TTC549 (cell line): ENCODE measurements around the gene PDLIM1.
"Not testable (repeated sequence)": the region's sequence is repeated elsewhere in the genome, so short reads cannot be mapped to it uniquely, and the experiment has no call there.

ENCODE experiments used
- FAIRE-seq: peaks from 2 replicates; lab custom pipeline; 2012; peaks lifted over from hg19 to GRCh38; lab: Jason Lieb, UNC

The PDLIM1 gene

DNA sequence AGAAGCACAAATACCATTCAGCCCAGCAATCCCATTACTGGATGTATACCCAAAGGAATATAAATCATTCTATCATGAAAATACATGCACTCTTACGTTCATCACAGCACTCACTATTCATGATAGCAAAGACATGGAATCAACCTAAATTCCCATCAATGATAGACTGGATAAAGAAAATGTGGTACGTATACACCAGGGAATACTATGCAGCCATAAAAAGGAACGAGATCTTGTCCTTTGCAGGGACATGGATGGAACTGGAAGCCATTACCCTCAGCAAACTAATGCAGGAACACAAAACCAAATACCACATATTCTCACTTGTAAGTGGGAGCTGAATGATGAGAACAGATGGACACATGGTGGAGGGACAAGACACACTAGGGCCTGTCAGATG lies 50.7 kb downstream of the PDLIM1 start:
- not testable (repeated sequence) for FAIRE-seq

DNA sequence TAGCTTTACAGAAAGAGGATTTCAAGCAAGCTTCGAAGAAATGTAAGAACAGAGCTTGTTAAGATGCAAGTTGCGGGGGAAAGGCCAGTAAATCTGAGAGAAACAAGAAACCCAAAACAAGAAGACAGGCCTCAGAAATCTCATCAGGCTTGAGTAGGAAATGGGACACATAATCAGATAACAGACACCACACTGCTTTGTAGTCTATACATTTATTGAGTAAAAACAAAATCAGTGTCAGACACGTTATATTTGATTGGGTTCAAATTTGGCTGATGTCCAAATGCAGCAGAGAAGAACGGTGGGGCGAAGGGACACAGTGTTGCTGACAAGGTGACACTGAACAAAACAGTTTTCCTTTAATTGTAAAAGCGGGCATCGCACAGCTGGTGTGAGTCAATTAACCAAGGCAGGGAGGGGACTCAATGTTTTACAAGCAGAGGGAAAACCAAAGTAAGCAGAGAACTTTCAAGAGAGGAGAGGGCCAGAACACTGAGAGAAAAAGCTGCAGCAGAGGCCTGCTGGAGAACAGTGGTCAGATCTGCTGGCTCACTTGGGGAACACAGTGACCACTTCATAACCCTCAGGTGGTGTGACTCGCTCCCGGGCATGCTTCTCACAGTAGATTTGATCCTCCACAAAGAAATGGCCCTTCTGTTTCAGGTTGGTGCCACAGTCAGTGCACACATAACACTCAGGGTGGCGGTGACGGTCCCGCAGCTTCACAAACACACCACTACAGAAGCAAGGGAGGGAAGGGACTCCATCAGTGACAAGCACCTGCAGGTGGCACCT lies 53.2 kb downstream of the PDLIM1 start:
- no peak for FAIRE-seq

DNA sequence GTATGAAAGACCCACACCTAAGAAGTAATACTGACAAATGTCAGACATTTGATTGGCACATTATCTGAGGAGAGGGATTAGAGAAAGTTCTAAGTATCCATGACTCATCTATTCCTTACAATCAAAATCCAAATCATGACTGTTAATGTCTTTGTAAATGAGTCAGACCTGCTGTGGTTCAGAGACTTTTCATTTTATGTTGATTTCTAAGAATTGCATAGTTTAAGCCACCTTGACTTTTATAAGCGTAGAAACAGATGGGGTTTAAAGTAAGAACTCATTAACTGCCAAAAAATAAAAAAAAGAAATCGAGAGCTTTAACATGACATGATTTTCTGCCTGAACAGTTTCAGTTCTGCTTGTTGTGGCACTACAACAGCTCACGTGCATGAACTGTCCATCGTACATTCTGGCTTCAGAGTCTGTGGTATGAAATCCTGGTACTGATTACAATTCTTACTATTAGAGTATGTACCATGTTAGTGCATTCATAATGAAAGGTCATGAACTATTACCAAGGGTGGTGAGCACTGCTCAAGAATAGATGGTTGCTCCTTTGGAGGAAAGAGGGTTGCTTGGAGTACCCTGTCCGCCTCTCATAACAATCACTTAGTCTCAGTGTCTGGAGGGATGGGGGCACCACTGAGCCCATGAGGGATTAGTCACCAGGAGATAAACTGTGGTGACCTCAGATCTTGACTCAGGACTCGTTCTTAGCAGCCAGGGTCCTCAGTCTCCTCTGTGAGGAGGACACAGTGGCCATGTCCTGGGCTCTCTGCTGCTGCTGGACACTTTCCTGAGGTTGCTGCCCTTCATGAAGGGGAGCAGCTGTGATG lies 54.5 kb downstream of the PDLIM1 start:
- no peak for FAIRE-seq

DNA sequence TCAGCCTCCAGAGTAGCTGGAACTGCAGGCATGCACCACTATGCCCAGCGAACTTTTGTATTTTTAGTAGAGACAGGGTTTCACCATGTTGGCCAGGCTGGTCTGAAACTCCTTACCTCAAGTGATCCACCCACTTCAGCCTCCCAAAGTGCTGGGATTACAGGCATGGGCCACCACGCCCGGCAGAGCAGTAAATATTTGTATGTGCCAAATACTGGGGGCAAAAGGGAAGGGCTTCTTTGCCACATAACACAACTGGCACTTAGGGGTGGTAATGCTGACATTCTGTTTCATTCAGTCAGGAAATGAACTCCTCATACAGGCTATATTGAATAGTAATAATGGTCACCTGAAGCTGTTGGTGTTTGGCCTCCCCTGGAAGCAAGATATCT lies 55.1 kb downstream of the PDLIM1 start:
- no peak for FAIRE-seq

DNA sequence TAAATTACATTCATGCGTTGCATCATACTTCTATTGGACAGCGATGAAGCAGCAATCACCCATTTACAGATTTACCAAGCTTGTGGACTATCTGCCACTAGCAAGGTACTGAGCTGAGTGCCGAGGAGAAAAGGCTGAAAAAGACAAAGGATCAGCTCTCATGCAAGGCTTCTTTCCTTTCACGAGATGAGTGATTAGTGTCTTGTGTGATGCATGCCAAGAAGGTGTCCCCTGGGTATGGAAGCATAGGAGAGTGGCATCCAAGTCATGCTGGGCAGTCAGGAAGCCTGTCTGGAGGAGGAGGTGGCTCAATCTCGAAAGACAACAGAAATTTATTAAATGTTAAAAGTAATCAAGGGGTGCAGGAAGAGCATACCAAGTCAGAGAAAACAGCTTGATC lies 55.9 kb downstream of the PDLIM1 start:
- no peak for FAIRE-seq

DNA sequence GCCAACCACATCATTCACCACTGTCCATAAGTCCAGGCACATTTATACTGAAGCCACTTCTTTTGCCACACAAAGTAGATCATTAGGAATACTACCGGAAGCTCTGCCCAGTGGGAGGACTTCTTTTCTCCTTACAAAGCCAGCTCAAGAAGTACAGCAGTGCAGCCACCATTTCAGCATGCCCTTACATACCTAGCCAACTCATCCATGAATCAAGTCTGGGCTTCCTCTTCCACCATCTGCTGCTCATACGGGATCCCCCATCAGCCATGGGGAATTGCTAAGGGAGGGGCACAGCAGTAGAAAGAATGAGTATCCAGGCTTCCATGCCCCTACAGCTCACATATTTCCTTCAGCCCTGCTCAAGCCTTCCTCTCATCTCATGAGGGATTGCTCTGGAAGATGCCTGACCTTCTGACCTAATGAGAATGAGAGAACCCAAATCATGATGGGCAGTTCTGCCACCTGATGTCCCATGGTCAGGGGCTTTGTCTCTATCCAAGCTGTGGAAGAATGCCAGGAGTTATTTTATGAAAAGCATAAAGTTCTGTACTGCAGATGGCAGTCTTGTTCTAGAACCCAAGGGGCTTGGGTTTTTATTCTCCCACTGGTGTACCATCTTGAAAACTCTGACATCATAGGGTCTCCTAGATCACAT lies 57.3 kb downstream of the PDLIM1 start:
- FAIRE-seq, result no peak

DNA sequence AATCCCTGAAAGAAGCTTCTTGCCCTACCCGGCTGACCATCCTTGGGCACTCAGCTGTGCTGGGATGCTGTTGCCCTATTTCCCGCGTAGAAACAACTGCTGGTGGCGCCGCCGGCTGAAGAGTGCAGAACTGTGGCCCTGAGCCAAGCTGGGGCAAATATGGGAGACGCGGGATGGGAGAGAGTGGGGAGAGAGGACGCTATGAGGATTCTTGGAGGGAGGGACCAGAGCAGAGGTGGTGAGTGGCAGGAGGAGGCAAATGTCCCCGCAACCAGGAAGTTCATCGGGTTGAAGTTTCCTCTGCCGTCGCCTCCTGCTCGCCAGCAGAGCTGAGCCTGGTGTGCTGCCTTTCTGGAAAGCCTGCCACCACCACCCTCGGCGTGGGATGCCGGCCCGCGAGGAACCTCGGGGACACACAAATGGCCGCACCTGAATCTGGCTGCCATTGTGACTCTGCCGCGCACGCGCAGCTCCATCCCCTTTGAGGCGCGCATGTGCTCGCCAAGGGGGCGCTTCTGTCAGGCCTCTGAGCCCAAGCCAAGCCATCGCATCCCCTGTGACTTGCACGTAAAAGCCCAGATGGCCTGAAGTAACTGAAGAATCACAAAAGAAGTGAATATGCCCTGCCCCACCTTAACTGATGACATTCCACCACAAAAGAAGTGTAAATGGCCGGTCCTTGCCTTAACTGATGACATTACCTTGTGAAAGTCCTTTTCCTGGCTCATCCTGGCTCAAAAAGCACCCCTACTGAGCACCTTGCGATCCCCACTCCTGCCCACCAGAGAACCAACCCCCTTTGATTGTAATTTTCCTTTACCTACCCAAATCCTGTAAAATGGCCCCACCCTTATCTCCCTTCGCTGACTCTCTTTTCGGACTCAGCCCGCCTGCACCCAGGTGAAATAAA lies 59.9 kb downstream of the PDLIM1 start:
- FAIRE-seq, result not testable (repeated sequence)

DNA sequence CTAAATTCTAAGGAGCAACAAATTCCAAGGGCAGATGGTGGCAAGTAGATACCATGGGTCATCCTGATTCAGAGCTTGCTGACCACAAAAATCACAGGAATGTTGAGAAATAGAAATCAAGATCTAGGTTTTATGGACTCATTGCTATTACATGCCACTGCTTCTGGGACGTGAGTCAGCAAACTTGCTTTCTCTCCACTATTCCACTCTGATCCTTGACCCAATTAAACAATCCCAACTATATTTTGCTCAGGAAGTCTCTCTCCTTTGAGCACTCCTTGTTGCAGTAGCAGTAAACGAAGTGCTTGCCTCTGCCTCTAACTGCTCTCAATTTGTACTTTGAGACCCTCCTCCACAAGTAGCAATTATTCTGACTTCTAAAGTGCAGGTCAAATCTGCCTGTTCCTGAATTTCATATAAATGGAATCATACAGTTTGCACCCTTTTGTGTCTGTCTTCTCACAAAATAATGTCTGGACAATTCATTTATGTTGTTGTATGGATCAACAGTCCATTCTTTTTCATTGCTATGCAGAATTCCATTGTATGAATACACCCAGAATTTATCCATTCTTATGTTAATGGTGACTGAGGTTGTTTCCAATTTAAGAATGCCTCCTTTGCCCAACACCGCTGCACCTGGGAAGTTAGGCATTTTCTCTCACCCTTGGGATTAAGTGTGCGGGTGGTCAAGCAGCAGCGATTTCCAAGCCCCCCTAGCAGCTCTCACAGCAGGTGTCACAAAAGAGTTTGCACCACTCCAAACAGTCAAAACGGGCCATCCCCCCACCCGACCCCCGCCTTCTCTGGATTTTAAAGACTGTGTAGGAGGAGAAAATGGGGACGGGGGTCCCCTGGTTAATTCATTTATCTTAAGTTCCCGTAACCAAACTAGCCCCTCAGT lies 60.8 kb downstream of the PDLIM1 start:
- no peak for FAIRE-seq

DNA sequence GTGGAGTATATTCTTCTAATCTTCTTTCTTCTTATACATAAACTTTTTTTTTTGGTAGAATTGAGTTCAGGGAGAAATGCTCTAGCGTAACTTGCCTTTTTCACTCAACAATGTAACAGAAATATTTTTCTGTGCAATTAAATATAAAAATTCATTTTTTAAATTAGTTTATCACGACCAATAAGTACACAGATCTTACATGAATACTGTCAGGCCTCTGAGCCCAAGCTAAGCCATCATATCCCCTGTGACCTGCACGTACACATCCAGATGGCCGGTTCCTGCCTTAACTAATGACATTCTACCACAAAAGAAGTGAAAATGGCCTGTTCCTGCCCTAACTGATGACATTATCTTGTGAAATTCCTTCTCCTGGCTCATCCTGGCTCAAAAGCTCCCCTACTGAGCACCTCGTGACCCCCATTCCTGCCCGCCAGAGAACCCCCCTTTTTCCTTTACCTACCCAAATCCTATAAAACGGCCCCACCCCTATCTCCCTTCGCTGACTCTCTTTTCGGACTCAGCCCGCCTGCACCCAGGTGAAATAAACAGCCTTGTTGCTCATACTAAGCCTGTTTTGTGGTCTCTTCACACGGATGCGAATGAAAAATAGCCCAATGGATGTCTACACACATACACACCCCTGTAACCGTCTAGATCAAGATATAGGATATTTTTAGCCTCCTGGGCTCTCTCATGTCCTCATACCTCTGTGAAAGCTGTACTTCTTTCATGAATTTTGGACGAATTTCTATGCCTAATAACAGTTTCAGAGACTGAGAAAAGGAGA lies 61.7 kb downstream of the PDLIM1 start:
- not testable (repeated sequence) for FAIRE-seq

DNA sequence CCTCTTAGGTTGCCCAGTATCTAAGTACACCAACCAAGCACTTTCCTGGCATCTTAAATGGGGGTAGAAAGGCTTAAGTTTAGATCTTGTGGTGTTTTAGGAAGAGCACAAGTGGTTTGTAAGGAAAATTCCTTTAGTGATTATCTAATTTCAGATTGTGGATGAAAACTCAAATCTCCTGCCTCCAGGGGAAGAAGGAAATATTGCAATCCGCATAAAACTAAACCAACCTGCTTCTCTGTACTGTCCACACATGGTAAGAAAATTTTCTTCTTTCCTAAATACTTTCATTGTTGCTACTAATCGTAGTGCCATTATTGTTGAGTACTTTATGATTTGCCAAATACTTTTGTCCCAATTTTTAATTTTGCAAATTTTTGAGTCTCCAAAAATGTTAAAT lies 65.7 kb downstream of the PDLIM1 start:
- no peak for FAIRE-seq

DNA sequence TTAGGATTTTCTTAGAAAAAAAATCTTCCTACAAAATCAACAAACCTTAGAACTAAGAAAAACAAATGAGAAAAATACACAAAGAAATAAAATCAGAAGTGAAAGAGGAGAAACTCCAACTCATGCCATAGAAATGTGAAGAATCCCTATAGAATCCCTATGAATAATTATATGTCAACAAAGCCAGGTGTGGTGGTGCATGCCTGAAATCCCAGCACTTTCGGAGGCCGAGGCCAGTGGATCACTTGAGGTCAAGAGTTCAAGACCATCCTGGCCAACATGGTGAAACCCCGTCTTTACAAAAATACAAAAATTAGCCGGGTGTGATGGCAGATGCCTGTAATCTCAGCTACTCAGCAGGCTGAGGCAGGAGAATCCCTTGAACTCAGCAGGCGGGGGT lies 69.7 kb downstream of the PDLIM1 start:
- FAIRE-seq, result no peak

DNA sequence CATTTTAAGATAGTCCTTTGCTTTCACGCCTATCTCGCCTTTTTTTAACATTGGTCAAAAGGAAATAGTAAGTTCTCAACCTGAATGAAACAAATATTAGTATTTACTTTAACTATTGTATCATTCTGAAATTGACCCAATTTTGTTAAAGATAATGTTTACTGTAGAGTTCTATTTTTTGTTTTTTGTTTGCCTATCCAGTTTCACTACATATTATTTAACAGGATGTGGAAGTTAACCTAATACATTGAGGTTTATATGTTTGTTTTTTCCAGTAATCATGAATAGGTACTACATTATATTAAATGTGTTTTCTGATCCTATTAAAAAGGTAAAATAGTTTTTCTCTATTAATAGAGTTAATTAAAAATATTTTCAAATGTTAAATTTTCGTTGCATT lies 70.3 kb downstream of the PDLIM1 start:
- FAIRE-seq, result peak; percentile 3

DNA sequence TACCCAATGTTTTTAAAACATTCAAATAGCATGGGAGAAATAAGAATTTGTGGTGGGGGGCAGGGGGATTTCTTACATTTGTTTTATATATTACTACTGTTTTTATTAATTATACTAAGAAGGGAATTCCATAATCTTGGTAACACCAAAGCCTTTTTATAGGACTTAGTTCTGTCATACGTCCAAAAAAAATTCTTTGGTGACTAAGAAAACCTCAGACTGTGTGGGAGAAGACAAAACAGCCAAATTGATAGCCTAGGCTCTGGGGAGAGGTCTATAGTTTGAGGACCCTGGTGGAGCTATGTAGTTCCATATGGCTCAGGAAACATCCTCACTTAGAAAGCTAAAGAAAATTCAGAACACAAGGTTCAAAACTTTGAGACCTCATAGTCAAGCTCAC lies 73.3 kb downstream of the PDLIM1 start:
- FAIRE-seq, result no peak

DNA sequence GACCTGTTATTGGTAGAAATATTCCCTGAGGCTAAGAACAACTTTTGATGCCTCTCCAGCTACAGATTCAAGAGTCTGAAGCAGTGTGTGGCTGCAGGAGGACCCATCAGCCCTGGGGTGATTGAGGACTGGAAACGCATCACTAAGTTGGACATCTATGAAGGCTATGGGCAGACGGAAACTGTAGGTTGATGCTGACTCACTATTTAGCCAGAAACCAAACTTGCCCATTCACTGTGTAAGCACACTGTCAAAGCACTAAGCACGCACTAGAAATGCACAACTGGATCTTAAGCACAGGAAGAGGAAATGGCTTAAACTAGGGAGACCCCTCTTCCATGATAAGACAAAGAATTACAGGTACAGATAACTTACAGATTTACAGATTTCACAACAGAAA lies 76.0 kb downstream of the PDLIM1 start:
- FAIRE-seq, result no peak

DNA sequence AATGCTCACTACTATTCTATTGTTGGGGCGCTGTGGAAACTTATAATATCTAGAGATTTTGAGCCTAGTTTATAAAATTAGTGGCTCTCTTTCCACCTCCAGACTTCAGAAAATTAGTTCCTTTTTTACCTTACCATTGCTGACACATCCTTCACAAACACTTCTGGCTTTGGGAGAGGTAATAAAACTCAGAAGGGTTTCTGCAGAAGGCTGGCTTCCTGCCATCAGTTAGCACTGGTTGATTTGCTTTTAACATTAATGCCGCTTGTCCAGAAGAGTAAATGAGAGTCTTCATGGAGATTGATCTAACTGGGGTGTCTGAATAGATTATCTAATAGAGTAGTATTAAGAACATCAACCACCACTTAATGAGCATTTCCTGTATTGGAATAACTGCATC lies 76.4 kb downstream of the PDLIM1 start:
- no peak for FAIRE-seq

DNA sequence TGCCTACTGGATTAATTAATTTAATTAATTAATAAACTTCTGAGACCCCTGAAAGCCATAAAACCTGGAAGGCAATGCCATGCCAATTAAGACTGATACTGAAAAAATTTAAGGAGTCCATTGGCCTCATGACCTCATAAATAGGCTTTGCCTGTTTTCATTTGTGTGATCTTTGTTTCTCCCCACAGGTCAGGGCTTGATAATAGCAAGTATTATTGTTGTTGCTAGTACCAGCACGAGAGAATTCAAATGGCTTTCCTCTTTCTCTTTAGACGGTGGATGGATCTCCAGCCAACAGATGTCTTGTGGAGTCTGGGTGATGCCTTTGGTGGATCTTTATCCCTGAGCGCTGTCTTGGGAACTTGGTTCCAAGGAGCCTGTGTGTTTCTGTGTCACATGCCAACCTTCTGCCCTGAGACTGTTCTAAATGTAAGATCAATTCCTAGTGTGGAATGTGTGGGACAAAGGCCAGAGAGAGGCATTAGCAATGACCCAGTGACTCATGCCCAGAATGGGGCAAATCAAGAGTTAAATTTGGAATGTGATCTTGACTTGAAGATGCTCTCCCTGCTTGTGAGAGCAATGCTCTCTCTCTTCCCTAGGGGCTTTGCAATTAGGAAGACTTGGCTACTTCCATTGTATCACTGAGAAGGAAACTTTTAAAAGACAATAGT lies 79.1 kb downstream of the PDLIM1 start:
- FAIRE-seq, result no peak

DNA sequence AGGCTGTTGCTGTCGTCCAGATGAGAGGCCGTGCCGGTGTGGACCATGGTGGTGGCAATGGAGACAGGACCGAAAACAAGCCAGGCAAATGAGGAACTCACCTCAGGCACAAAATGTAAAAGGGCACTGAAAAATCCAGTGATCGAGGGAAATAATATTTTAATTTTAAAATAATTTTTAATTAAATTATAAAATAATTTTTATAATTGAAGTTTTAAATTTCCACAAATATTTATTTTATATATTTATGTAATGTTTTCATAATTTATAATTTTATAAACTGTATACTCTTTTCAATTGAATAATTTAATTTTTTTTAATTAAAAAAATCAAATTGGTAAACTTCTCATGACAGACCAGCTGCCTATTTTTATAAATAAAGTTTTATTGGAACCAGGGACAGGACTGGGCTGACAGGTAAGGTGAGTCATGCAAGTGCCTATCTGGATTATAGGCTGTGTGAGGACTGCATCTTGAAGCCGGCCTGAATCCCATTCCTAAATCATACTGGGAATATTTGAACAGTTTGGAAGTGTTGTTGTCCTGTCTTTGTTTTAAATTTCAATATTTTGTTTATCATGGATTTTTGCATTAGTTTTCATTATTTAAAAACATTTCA lies 81.2 kb downstream of the PDLIM1 start:
- FAIRE-seq, result peak; percentile 74

DNA sequence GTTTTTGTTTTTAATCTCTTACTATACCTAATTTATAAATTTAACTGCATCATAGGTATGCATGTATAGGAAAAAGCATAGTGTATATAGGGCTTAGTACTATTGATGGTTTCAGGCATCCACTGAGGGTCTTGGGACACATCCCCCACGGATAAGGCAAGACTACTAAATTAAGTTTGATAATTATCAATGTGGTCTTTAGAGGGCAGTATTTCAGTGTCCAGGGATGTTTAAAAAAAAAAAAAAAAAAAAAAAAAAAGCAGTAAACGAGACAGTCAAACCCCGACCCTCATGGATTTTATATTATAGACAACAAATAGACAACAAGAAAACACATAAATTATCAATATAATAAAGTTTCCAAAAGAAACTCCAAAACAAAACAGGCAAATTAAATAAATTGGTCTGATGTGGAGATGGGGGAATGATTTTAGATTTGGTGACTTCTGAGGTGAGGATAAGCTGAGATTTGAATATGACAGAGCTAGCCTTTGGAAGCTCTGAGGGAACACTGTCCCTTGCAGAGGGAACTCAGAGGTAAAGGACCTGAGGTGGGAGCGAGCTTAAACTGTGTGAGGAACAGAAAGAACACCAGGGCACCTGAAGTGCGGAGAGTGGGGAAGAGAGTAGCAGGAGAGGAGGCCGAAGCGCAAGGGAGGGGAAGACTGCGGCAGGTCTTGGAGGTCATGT lies 82.0 kb downstream of the PDLIM1 start:
- no peak for FAIRE-seq
